Natural killer cell (primary cell): Measurements from ENCODE around the gene MYBPC1. TPM values are rescaled to one million over a fixed set of nuclear protein-coding genes. Genes with fewer than 3 reads are reported as not detected.

Experiments used
- ATAC-seq, 3 donors: fragments of 150-1000 bp in 2 of 3; fragments of 200-7000 bp in 1 of 3; cut with Tn5 transposase; 1 replicate in 1 of 3; 2 replicates in 2 of 3; pipeline ENCODE4 v1.10.0; 2021; ENCODE audit warnings: mild to moderate bottlenecking in 2 of 3, moderate library complexity in 2 of 3
- DNase-seq, 2 donors: peaks; one replicate each; pipeline versions ENCODE4 v3.0.0 to v3.0.0-alpha.2; 2013 to 2021; ENCODE audit warnings: mixed read lengths in 1 of 2
- H3K27ac ChIP-seq: one replicate; pipeline ENCODE4 v1.5.1; 2013; ENCODE audit warnings: mild to moderate bottlenecking, low read length
- H3K27me3 ChIP-seq: one replicate; pipeline ENCODE4 v1.6.1; 2013; ENCODE audit warnings: low read length; ENCODE audit not compliant: control insufficient read depth, insufficient read depth
- H3K36me3 ChIP-seq: one replicate; pipeline ENCODE4 v1.6.1; 2013; ENCODE audit warnings: low read length; ENCODE audit not compliant: control insufficient read depth, insufficient read depth
- H3K4me1 ChIP-seq: one replicate; pipeline ENCODE4 v1.6.1; 2013; ENCODE audit warnings: low read length; ENCODE audit not compliant: control insufficient read depth, insufficient read depth
- H3K4me3 ChIP-seq: one replicate; pipeline ENCODE4 v1.5.1; 2013; ENCODE audit warnings: low read length
- H3K9me3 ChIP-seq: one replicate; pipeline ENCODE4 v1.6.1; 2013; ENCODE audit warnings: low read length; ENCODE audit not compliant: control insufficient read depth, insufficient read depth
- H3K27ac Mint-ChIP-seq, 2 donors: one replicate each; pipeline ENCODE4 v1.8.0; 2022; ENCODE audit warnings: mild to moderate bottlenecking in 2 of 2, mixed read lengths in 2 of 2, moderate library complexity in 1 of 2
- H3K27me3 Mint-ChIP-seq, 2 donors: one replicate each; pipeline ENCODE4 v1.8.0; 2022; ENCODE audit warnings: low read depth in 2 of 2, mixed read lengths in 2 of 2
- H3K36me3 Mint-ChIP-seq: one replicate; pipeline ENCODE4 v1.8.0; 2022; ENCODE audit warnings: mixed read lengths
- H3K4me1 Mint-ChIP-seq, 2 donors: one replicate each; pipeline ENCODE4 v1.8.0; 2022; ENCODE audit warnings: mixed read lengths in 2 of 2
- H3K4me3 Mint-ChIP-seq: one replicate; pipeline ENCODE4 v1.8.0; 2022; ENCODE audit warnings: mild to moderate bottlenecking, moderate library complexity, mixed read lengths
- H3K9me3 Mint-ChIP-seq, 2 donors: one replicate each; pipeline ENCODE4 v1.8.0; 2022; ENCODE audit warnings: mixed read lengths in 2 of 2
- CTCF ChIP-seq: fragments of 200-600 bp; IDR thresholded peaks from one replicate; pipeline ENCODE4 v1.8.0; 2022; ENCODE audit warnings: antibody characterized with exemption
- WGBS: methylation state at CpG from one replicate; pipeline ENCODE4 v1.1.7; 2013; ENCODE audit warnings: missing lambda C conversion rate; ENCODE audit not compliant: insufficient coverage; 5-methylcytosine and 5-hydroxymethylcytosine counted together
- intact Hi-C: fragments of 100-400 bp; cut with micrococcal nuclease; formaldehyde crosslinking; loops from one replicate; pipeline ENCODE4 v1.14.2; 2022
- total RNA-seq, 4 donors: library from RNA; stranded (reverse); fragments of 120-200 nt in 1 of 4; gene quantifications; one replicate each; pipeline versions ENCODE4 v1.2.3 to v1.2.4, GENCODE V29; 2013 to 2022

The MYBPC1 gene
- total RNA-seq, 3 donors from 2014 or later (not counting 1 experiment from before 2014, with no cell fraction given): not detected

GRCh38 chr12:101608301-101609133 lies 13.7 kb downstream of the MYBPC1 start:
- Histone ChIP-seq H3K9me3 (no peaks in the 10 kb centered on the region), H3K27me3 (no peaks in the 10 kb centered on the region), H3K4me3 (no peak overlapping the region), H3K36me3 (no peaks in the 10 kb centered on the region), H3K4me1 (no peaks in the 10 kb centered on the region), H3K27ac (no peak overlapping the region)
- ATAC-seq (no peak), DNase-seq (no peak)
- Mint-ChIP-seq H3K9me3 (no peaks in the 10 kb centered on the region), H3K4me1 (no peaks in the 10 kb centered on the region), H3K27ac (no peak overlapping the region), H3K27me3 (no peaks in the 10 kb centered on the region), H3K36me3 (no peaks in the 10 kb centered on the region), H3K4me3 (no peak overlapping the region)
- WGBS: 88% methylated on average over 10 of the region's 10 CpGs
- TF ChIP-seq CTCF: no peak
- intact Hi-C loops: no loop called here

GRCh38 chr12:101609198-101609597 lies 14.4 kb downstream of the MYBPC1 start:
- intact Hi-C loops: no loop called here
- Mint-ChIP-seq H3K27ac (no peak overlapping the region), H3K27me3 (no peaks in the 10 kb centered on the region), H3K9me3 (no peaks in the 10 kb centered on the region), H3K4me1 (no peaks in the 10 kb centered on the region), H3K4me3 (no peak overlapping the region), H3K36me3 (no peaks in the 10 kb centered on the region)
- H3K27ac ChIP-seq: no peak overlapping the region
- H3K36me3 ChIP-seq: no peaks in the 10 kb centered on the region
- no peaks in the 10 kb centered on the region for H3K9me3 ChIP-seq
- WGBS: 83% methylated on average over 4 of the region's 4 CpGs
- no peak for TF ChIP-seq CTCF
- H3K27me3 ChIP-seq: no peaks in the 10 kb centered on the region
- DNase-seq (no peak), ATAC-seq (no peak)
- no peaks in the 10 kb centered on the region for H3K4me1 ChIP-seq
- H3K4me3 ChIP-seq: no peak overlapping the region

- intact Hi-C loops: no loop called here
- DNase-seq (no peak), ATAC-seq (no peak)
- no peaks in the 10 kb centered on the region for H3K36me3 Mint-ChIP-seq
- H3K4me1 Mint-ChIP-seq: peaks cover 11 to 13% of the 10 kb centered on the region in 2 donors
- H3K27me3 Mint-ChIP-seq: no peaks in the 10 kb centered on the region
- Histone ChIP-seq H3K36me3 (no peaks in the 10 kb centered on the region), H3K4me1 (peaks cover 3% of the 10 kb centered on the region), H3K27ac (no peak overlapping the region), H3K27me3 (no peaks in the 10 kb centered on the region), H3K4me3 (no peak overlapping the region), H3K9me3 (no peaks in the 10 kb centered on the region)
- 91% methylated on average over 4 of the region's 7 CpGs for WGBS
- H3K27ac Mint-ChIP-seq: no peak overlapping the region
- no peaks in the 10 kb centered on the region for H3K9me3 Mint-ChIP-seq
- H3K4me3 Mint-ChIP-seq: no peak overlapping the region
- no peak for TF ChIP-seq CTCF
Observed at GRCh38 chr12:101612160-101612916, 17.6 kb downstream of the MYBPC1 start.
